ENCODE measurements around the gene STXBP2. TPM values are rescaled to one million over a fixed set of nuclear protein-coding genes. Genes with fewer than 3 reads are reported as not detected.

Gene STXBP2
- total and polyA plus RNA-seq, 9 of the 15 experiments (the other 6 are each of a cell fraction or from before 2014, with no cell fraction given): 2.5 to 163 (median 71.3) TPM

GRCh38 chr19:7629347-7630054, 7.4 kb upstream of the STXBP2 start, which contains the start of the genes PET100 and XAB2 (continued):
- TF ChIP-seq REST (IDR thresholded peaks at IDR 0.05; ENCODE audit: borderline replicate concordance): no peak
- TF ChIP-seq REST (CRISPR knock-in tag; IDR thresholded peaks at IDR 0.05; ENCODE audit: low read depth): no peak
- no peak for TF ChIP-seq FIP1L1 (IDR thresholded peaks at IDR 0.05; ENCODE audit: low read depth, low read length, poor library complexity, severe bottlenecking)
- TF ChIP-seq HMG20B (CRISPR knock-in tag; IDR thresholded peaks at IDR 0.05): no peak
- no peak for TF ChIP-seq NFIC (IDR thresholded peaks at IDR 0.05)
- 0 out of 2 replicates have a peak, but pooled peaks have one; percentile 67 for TF ChIP-seq JUN (IDR thresholded peaks at IDR 0.05; ENCODE audit: borderline replicate concordance, low read depth, low read length)
- TF ChIP-seq JUN (CRISPR knock-in tag; IDR thresholded peaks at IDR 0.05; ENCODE audit: borderline replicate concordance): no peak
- no peak for TF ChIP-seq SMARCA4 (IDR thresholded peaks at IDR 0.05)
- no peak for TF ChIP-seq CC2D1A (IDR thresholded peaks at IDR 0.05)
- TF ChIP-seq ZNF778 (CRISPR knock-in tag; IDR thresholded peaks at IDR 0.05): no peak
- TF ChIP-seq AFF4 (CRISPR knock-in tag; IDR thresholded peaks at IDR 0.05): 0 out of 2 replicates have a peak, but pooled peaks have one; percentile 40
- TF ChIP-seq ZNF24 (IDR thresholded peaks at IDR 0.05): no peak
- no peak for TF ChIP-seq ZNF511 (CRISPR knock-in tag; IDR thresholded peaks at IDR 0.05)
- no peak for TF ChIP-seq DLX4 (CRISPR knock-in tag; IDR thresholded peaks at IDR 0.05)
- no peak for TF ChIP-seq EGR1 (conservative IDR thresholded peaks at IDR 0.05)
- no peak for TF ChIP-seq NFE2 (IDR thresholded peaks at IDR 0.05; ENCODE audit: low read depth)
- no peak for TF ChIP-seq MCM2 (IDR thresholded peaks at IDR 0.05; ENCODE audit: low read depth)
